ENCODE measurements around the gene GNG7.
A peak's percentile ranks its signal among the peaks of the same experiment; 100 is the strongest.

Gene GNG7

DNA sequence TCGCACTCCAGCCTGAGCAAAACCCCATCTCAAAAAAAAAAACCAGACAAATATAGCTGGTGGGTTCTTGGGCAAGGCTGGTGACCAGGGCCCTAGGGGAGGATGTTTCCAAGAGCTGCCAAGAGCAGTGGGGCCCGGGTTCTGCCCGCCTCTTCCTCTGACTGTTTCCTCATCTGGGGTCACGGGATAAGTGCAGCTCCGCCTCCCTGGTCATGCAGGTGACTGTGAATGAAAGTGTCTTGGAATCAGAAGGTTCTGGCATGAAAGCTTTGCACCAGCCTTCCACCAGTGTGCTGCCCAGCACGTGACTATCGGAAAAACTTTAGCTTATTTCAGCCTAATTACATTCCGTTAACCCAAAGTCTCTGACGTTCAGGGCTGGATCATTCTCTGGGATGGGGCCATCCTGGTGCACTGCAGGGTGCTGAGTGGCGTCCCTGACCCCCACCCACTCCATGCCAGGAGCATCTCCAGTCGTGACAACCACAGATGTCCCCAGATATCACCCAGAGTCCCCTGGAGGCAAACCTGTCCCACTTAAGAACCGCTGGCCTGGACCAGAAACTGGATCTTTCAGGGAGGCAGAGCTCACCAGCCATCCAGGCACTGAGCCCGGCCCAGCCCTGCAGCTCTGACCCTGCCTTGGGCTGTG lies 85.6 kb downstream of the GNG7 start:
- Histone ChIP-seq H3K27ac (ENCODE audit: low read length) (no peak overlapping the region), H4K20me1 (ENCODE audit: insufficient read depth, low read length) (no peaks in the 10 kb centered on the region), H3K36me3 (replicated peaks; ENCODE audit: insufficient read depth, low read length) (no peaks in the 10 kb centered on the region), H3K4me2 (ENCODE audit: low read depth, low read length) (no peak overlapping the region), H3K9ac (ENCODE audit: low read length) (no peak overlapping the region), H3F3A (ENCODE audit: insufficient read depth, low read length) (peaks cover 30% of the 10 kb centered on the region), H3K27me3 (replicated peaks; ENCODE audit: insufficient read depth, low read length) (no peaks in the 10 kb centered on the region), H3K4me3 (ENCODE audit: low read length) (no peak overlapping the region), H3K9me2 (replicated peaks; ENCODE audit: insufficient read depth, low read length) (no peaks in the 10 kb centered on the region), H3K9me3 (replicated peaks; ENCODE audit: insufficient read depth, low read length) (no peaks in the 10 kb centered on the region), H3K4me1 (ENCODE audit: low read length) (peaks cover 44% of the 10 kb centered on the region), H3K79me2 (ENCODE audit: low read length) (peaks cover 46% of the 10 kb centered on the region), H2AFZ (ENCODE audit: low read length) (no peak overlapping the region)
- TF ChIP-seq EZH2 (optimal IDR thresholded peaks at IDR 0.05; ENCODE audit: low read depth, low read length) = no peak
- no peak for DNase-seq

DNA sequence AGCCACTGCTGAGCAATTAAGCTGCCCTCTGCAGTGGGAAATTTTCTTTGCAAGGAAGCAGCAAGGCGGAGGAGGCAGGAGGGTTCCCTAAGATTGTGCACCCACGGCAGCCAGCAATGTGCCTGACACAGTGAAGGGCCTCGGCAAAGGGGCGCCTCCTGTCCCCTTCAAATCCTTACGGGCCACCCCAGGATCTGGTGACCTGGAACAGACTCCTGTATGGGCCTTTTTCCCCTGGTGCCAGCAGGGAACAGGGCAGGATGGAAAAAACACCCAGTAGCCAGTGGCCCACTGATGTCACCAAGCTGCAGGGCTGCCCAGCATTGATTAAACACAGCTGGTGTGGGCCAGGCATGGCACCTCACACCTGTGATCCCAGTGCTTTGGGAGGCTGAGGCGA lies 86.7 kb downstream of the GNG7 start:
- no peaks in the 10 kb centered on the region for H3K9me2 ChIP-seq (replicated peaks; ENCODE audit: insufficient read depth, low read length)
- no peaks in the 10 kb centered on the region for H4K20me1 ChIP-seq (ENCODE audit: insufficient read depth, low read length)
- no peaks in the 10 kb centered on the region for H3K36me3 ChIP-seq (replicated peaks; ENCODE audit: insufficient read depth, low read length)
- H3F3A ChIP-seq (ENCODE audit: insufficient read depth, low read length) = peaks cover 27% of the 10 kb centered on the region
- no peaks in the 10 kb centered on the region for H3K27me3 ChIP-seq (replicated peaks; ENCODE audit: insufficient read depth, low read length)
- H3K4me3 ChIP-seq (ENCODE audit: low read length) = no peak overlapping the region
- DNase-seq = no peak
- H2AFZ ChIP-seq (ENCODE audit: low read length) = no peak overlapping the region
- no peak for TF ChIP-seq EZH2phosphoT487 (IDR thresholded peaks at IDR 0.05; ENCODE audit: low read length)
- TF ChIP-seq, protein P1, sequence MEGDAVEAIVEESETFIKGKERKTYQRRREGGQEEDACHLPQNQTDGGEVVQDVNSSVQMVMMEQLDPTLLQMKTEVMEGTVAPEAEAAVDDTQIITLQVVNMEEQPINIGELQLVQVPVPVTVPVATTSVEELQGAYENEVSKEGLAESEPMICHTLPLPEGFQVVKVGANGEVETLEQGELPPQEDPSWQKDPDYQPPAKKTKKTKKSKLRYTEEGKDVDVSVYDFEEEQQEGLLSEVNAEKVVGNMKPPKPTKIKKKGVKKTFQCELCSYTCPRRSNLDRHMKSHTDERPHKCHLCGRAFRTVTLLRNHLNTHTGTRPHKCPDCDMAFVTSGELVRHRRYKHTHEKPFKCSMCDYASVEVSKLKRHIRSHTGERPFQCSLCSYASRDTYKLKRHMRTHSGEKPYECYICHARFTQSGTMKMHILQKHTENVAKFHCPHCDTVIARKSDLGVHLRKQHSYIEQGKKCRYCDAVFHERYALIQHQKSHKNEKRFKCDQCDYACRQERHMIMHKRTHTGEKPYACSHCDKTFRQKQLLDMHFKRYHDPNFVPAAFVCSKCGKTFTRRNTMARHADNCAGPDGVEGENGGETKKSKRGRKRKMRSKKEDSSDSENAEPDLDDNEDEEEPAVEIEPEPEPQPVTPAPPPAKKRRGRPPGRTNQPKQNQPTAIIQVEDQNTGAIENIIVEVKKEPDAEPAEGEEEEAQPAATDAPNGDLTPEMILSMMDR (IDR thresholded peaks at IDR 0.05; ENCODE audit: low read length) = no peak
- no peak for TF ChIP-seq EZH2 (optimal IDR thresholded peaks at IDR 0.05; ENCODE audit: low read depth, low read length)
- peaks cover 44% of the 10 kb centered on the region for H3K4me1 ChIP-seq (ENCODE audit: low read length)
- no peaks in the 10 kb centered on the region for H3K9me3 ChIP-seq (replicated peaks; ENCODE audit: insufficient read depth, low read length)
- no peak overlapping the region for H3K4me2 ChIP-seq (ENCODE audit: low read depth, low read length)
- H3K79me2 ChIP-seq (ENCODE audit: low read length) = peaks cover 46% of the 10 kb centered on the region
- no peak overlapping the region for H3K9ac ChIP-seq (ENCODE audit: low read length)
- no peak overlapping the region for H3K27ac ChIP-seq (ENCODE audit: low read length)

DNA sequence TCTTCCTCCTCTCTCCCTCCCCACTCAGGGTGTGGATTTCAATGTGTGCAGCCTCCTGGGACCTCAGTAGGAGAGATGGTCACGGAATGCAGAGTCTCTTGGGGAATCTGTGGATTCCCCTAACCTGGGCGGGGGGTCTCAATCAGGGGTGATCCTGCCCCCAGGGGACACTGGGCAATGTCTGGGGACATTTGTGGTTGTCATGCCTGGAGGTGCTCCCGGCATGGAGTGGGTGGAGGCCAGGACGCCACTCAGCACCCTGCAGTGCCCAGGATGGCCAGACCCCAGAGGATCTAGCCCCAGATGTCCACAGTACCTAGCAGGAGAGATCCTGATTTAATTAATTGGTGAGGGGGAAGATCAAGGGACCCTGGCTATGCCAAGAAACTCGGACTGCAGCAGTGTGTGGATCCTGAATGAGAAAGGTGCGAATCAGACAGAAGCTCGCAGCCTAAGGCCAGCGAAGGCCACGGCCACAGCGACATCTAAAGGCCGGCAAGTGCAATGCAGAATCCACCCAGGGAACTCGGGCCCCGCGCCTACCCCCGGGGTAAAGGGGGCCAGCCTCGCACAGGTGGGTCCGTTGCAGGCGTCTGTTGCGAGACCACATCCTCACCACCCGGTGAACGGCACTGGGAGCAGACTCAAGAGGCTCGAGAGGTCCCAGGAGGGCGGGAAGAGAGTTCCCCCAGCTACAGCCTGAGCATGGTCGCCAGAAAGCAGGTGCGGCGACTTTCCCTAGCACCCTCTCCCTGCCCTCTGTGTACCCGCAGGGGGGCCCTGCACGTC lies 88.8 kb downstream of the GNG7 start:
- H3K27ac ChIP-seq (ENCODE audit: low read length) = no peak overlapping the region
- H3F3A ChIP-seq (ENCODE audit: insufficient read depth, low read length) = peaks cover 28% of the 10 kb centered on the region
- H3K4me1 ChIP-seq (ENCODE audit: low read length) = peaks cover 40% of the 10 kb centered on the region
- no peaks in the 10 kb centered on the region for H3K27me3 ChIP-seq (replicated peaks; ENCODE audit: insufficient read depth, low read length)
- DNase-seq = peak; percentile 74
- no peaks in the 10 kb centered on the region for H3K9me3 ChIP-seq (replicated peaks; ENCODE audit: insufficient read depth, low read length)
- TF ChIP-seq EZH2phosphoT487 (IDR thresholded peaks at IDR 0.05; ENCODE audit: low read length) (no peak), EZH2 (optimal IDR thresholded peaks at IDR 0.05; ENCODE audit: low read depth, low read length) (no peak)
- TF ChIP-seq, protein P1 (IDR thresholded peaks at IDR 0.05; ENCODE audit: low read length) = peak; percentile 97
- H3K4me2 ChIP-seq (ENCODE audit: low read depth, low read length) = peak overlapping the region; percentile 52; the same call in 1 of the 2 replicates
- H3K79me2 ChIP-seq (ENCODE audit: low read length) = peaks cover 36% of the 10 kb centered on the region
- no peaks in the 10 kb centered on the region for H3K36me3 ChIP-seq (replicated peaks; ENCODE audit: insufficient read depth, low read length)
- no peak overlapping the region for H3K4me3 ChIP-seq (ENCODE audit: low read length)
- peak overlapping the region; percentile 27; the same call in 1 of the 2 replicates for H2AFZ ChIP-seq (ENCODE audit: low read length)
- H3K9me2 ChIP-seq (replicated peaks; ENCODE audit: insufficient read depth, low read length) = no peaks in the 10 kb centered on the region
- H4K20me1 ChIP-seq (ENCODE audit: insufficient read depth, low read length) = no peaks in the 10 kb centered on the region
- H3K9ac ChIP-seq (ENCODE audit: low read length) = peak overlapping the region; percentile 26; the same call in 1 of the 2 replicates

Measured in MM.1S (cell line).